Subcutaneous adipose tissue (tissue), 4 donors: ENCODE data around the gene MSI2. TPM values are rescaled to one million over a fixed set of nuclear protein-coding genes. Genes with fewer than 3 reads are reported as not detected.

Source experiments
- total RNA-seq, 4 donors: library from RNA; depleted of rRNA; stranded (reverse); fragments of >200 nt; gene quantifications; one replicate each; pipeline ENCODE4 v1.1.0, GENCODE V29; 2016
- TF ChIP-seq, protein P1 (sequence below): fragments of 450-650 bp; IDR thresholded peaks from one replicate; pipeline ENCODE4 v1.5.1; 2016; ENCODE audit warnings: low read depth, mild to moderate bottlenecking, control low read depth, antibody characterized with exemption, moderate library complexity

The MSI2 gene
- total RNA-seq, 4 donors from 2014 or later, result 9.5 to 12.9 (median 10.9) TPM

DNA sequence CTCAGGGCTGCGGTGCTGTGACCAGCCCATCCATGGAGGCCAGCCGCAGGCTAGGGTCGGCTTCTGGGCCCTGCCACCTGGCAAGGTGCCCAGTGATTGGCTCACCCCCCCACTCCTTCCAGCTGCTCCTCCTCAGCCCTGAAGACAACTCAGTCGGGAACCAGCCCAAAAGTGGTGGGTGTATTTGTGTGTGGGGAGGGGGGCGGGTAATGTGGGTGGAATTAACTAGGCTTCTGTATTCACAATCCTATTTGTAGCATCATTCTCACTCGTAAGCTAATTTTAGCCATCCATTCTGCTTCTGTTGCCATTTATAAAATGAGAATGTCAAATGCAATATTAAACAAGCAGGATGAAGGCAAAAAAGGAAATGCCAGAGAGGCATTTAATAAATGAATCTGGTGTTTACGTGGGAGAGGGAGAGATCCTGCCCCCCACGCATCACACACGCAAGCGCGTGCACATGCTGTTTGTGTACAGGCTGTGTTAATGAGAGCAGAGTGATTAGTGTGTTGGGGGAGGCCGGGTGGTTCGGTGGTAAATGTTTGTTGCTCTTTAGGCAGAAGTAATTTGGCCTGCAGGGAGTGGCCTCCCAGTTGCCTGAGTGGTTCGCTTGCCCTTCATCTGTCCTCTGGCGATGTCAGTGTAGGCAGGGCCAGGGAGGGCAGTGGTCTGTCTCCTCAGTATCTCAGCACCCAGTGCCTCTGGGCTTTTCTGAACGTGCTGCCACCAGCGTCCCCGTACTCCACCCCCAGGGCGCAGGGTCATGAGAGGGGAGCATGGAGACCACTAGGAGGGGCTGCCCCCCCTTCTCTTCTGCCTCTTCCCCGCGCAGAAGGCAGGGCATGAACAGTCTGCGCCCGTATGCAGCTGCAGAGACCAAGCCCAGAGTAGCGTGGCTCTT, 348.7 kb downstream of the MSI2 start:
- TF ChIP-seq, protein P1, sequence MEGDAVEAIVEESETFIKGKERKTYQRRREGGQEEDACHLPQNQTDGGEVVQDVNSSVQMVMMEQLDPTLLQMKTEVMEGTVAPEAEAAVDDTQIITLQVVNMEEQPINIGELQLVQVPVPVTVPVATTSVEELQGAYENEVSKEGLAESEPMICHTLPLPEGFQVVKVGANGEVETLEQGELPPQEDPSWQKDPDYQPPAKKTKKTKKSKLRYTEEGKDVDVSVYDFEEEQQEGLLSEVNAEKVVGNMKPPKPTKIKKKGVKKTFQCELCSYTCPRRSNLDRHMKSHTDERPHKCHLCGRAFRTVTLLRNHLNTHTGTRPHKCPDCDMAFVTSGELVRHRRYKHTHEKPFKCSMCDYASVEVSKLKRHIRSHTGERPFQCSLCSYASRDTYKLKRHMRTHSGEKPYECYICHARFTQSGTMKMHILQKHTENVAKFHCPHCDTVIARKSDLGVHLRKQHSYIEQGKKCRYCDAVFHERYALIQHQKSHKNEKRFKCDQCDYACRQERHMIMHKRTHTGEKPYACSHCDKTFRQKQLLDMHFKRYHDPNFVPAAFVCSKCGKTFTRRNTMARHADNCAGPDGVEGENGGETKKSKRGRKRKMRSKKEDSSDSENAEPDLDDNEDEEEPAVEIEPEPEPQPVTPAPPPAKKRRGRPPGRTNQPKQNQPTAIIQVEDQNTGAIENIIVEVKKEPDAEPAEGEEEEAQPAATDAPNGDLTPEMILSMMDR, result no peak

DNA sequence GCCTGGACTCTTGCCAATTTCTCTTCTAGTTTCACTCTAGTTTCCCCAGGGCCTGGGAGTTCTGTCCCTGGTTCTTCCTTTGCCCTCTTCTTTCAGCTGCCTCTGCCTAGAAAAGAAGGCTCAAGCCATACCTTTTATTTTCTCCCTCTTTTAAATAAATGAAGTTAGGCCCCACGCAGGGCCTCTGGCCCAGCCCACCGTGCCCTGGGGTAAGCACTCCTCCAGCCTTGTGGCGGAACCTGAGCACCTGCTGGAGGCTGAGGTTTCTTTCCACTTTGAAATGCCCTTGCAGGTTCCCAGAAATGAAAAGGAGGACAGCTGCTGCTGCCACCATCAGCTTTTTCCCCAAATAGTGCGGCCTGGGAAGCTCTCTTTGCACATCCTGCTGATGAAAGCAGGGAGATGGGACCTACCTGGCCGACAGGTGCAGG, 349.4 kb downstream of the MSI2 start:
- TF ChIP-seq, protein P1, result no peak

DNA sequence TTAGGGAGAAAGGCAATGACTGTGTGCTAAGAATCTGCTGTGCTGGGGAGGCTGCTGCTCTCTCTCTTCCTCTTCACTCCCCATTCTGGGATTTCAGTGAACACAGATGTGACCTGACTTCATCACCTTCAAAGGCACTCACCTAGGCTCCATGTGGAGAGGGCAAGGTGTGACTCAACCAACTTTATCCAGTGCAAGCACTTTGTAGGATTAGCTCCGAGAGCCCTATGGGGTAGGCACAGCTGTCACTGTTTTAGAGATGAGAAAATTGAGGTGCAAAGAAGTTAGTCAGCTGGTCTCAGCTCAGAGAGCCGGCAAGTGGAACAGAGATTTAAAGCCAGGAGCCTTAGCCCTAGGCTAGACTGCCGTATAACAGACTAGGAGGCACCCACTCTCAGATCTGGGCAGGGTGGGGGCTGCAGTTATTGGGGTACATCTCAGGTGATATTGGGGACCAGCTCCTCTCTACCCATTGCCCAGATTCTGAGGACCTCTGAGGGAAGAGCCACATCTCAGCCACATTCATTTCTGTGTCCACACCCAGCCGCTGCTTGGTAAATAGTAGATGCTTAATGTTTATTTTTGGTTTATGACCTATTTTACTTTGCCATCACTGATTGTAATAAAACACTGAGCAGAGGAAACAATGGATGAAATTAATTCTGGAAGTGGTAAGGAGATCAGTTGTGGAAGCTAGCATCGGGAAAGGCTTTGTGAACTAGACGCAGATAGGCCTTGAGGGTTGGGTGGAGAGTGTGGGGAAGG, 350.0 kb downstream of the MSI2 start:
- TF ChIP-seq, protein P1, result no peak

DNA sequence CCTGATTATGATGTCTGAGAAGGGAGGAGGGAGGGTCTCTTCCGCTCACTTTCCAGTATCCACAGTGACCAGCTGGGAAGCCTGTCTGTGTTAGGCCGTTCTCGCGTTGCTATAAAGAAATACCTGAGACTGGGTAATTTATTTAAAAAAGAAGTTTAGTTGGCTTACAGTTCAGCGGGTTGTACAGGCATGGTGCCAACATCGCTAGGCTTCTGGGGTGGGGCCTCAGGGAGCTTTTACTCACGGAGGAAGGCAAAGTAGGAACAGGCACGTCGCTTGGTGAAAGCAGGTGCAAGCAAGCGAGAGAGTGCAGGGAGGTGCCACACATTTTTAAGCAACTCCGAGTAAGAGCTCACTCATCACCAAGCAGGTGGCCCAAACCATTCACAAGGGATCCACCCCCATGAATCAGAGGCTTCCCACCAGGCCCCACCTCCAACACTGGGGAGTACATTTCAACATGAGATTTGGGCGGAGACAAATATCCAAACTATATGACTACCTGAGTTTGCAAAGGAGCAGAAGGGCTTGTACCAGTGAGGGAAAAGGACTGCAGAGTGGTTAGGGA, 351.3 kb downstream of the MSI2 start:
- TF ChIP-seq, protein P1, result no peak

DNA sequence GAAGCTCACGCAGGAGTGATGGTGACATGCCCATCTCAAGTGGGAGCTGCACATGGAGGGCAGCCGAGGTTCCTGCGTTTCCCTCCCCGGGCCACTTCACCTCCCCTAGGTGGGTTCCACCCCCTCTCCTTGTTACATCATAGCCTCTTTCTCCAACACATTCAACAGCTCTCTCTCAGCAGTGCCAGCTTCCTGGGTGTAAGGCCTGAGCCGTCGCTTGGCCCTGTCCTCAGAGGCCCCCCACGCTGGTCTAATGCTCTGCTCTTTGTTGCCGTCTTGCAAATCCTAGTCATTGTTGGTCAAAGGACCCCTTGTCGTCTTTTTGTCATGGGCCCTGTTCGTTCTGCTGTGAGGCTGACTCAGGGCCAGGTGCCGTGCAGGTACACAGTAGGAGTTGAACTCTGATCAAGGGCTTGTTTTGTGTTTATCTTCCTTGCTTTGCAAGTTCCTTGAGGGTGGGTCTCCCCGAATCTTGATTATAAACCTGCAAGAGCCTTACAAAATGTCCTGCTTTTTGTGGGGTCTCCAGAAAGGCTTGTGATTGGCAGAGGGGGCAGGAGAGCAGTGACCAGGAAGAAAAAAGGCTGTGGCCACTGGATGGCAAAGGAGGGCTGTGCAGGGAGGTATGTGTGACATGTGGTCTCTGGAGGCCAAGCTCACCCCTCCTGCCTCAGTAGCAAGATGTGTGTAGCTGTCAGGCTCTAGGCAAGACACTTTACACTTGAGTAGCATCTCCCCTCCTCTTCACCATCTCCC, 352.2 kb downstream of the MSI2 start:
- TF ChIP-seq, protein P1, result no peak

DNA sequence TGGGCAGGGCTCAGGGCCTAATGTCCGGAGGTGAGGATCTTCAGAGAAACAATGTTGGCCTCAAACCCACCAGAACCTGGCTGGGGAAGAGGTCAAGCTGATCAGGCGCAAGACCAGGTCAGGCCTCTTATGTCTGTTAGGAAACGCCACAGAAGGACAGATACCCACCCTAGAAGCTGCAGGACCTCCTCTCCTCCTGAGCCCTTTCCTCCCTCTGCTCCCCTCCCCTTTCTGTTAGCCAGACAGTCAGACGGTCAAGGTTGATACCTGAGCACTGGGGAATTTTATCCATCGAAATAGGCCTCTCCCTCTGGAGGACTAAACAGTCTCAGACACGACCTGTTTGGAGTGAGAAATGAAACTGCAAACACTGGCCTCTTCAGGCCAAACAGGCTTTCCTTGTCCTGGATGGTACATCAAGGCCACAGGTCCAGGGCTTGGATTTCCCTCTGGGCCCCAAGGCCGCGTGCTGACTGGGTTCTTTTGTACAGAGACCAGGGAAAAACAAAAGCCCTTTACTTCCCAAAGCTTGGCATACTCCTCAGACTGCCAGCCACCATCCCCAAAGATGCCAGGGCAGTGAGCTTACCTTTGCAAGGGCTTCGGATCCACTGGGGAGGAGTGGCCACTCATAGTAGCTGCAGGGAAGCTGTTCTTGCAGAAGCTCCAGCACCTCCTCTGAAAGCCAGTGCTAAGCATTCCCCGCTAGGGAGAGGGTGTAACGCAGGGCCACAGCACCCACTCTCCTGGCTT, 353.0 kb downstream of the MSI2 start:
- TF ChIP-seq, protein P1, result no peak
